ENCODE measurements around the gene CNTN2. TPM values are rescaled to one million over a fixed set of nuclear protein-coding genes. Genes with fewer than 3 reads are reported as not detected.

Gene CNTN2
- polyA plus RNA-seq, 1 donor from 2014 or later: 3.2 TPM

- no peaks in the 10 kb centered on the region for H3K9me3 ChIP-seq (ENCODE audit: low read length)
- H3K9me2 ChIP-seq (ENCODE audit: insufficient read depth, low read length): no peaks in the 10 kb centered on the region
- no peaks in the 10 kb centered on the region for H3F3A ChIP-seq (ENCODE audit: insufficient read depth, low read length, poor library complexity, severe bottlenecking)
- peak overlapping the region; percentile 19 for H3K4me2 ChIP-seq (ENCODE audit: low read length)
- no peaks in the 10 kb centered on the region for H3K36me3 ChIP-seq (ENCODE audit: insufficient read depth, low read length)
- no peaks in the 10 kb centered on the region for H3K79me2 ChIP-seq (replicated peaks; ENCODE audit: insufficient read depth, low read length)
- no peak for TF ChIP-seq TAF1 (IDR thresholded peaks at IDR 0.05; ENCODE audit: low read depth)
- no peak overlapping the region for H2AFZ ChIP-seq (ENCODE audit: low read depth, low read length)
- peaks cover 10% of the 10 kb centered on the region for H3K27me3 ChIP-seq (ENCODE audit: insufficient read depth, low read depth, low read length)
- no peaks in the 10 kb centered on the region for H4K20me1 ChIP-seq (ENCODE audit: insufficient read depth)
- H3K9ac ChIP-seq (ENCODE audit: low read length): peak overlapping the region; percentile 53
- H3K4me3 ChIP-seq (ENCODE audit: low read length): peak overlapping the region; percentile 61
- H3K27ac ChIP-seq (ENCODE audit: low read length): no peak overlapping the region
These were observed 854 bp downstream of the CNTN2 start for GRCh38 chr1:205043866-205044265.

- no peak overlapping the region for H3K9ac ChIP-seq (ENCODE audit: low read length)
- peaks cover 10% of the 10 kb centered on the region for H3K27me3 ChIP-seq (ENCODE audit: insufficient read depth, low read depth, low read length)
- no peaks in the 10 kb centered on the region for H4K20me1 ChIP-seq (ENCODE audit: insufficient read depth)
- H3K27ac ChIP-seq (ENCODE audit: low read length): no peak overlapping the region
- H2AFZ ChIP-seq (ENCODE audit: low read depth, low read length): no peak overlapping the region
- no peaks in the 10 kb centered on the region for H3K9me2 ChIP-seq (ENCODE audit: insufficient read depth, low read length)
- TF ChIP-seq RAD21 (conservative IDR thresholded peaks at IDR 0.05) (no peak), CTCF (IDR thresholded peaks at IDR 0.05; ENCODE audit: poor library complexity, severe bottlenecking) (no peak), POLR2AphosphoS5 (IDR thresholded peaks at IDR 0.05) (no peak), TAF1 (IDR thresholded peaks at IDR 0.05; ENCODE audit: low read depth) (no peak), EP300 (conservative IDR thresholded peaks at IDR 0.05; ENCODE audit: poor library complexity, severe bottlenecking) (no peak), MXI1 (conservative IDR thresholded peaks at IDR 0.05; ENCODE audit: poor library complexity, severe bottlenecking) (no peak), SMC3 (conservative IDR thresholded peaks at IDR 0.05; ENCODE audit: poor library complexity) (no peak), EZH2 (IDR thresholded peaks at IDR 0.05; ENCODE audit: borderline replicate concordance, insufficient read depth, low read length, poor library complexity, severe bottlenecking) (no peak)
- TF ChIP-seq, protein P1, sequence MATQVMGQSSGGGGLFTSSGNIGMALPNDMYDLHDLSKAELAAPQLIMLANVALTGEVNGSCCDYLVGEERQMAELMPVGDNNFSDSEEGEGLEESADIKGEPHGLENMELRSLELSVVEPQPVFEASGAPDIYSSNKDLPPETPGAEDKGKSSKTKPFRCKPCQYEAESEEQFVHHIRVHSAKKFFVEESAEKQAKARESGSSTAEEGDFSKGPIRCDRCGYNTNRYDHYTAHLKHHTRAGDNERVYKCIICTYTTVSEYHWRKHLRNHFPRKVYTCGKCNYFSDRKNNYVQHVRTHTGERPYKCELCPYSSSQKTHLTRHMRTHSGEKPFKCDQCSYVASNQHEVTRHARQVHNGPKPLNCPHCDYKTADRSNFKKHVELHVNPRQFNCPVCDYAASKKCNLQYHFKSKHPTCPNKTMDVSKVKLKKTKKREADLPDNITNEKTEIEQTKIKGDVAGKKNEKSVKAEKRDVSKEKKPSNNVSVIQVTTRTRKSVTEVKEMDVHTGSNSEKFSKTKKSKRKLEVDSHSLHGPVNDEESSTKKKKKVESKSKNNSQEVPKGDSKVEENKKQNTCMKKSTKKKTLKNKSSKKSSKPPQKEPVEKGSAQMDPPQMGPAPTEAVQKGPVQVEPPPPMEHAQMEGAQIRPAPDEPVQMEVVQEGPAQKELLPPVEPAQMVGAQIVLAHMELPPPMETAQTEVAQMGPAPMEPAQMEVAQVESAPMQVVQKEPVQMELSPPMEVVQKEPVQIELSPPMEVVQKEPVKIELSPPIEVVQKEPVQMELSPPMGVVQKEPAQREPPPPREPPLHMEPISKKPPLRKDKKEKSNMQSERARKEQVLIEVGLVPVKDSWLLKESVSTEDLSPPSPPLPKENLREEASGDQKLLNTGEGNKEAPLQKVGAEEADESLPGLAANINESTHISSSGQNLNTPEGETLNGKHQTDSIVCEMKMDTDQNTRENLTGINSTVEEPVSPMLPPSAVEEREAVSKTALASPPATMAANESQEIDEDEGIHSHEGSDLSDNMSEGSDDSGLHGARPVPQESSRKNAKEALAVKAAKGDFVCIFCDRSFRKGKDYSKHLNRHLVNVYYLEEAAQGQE (IDR thresholded peaks at IDR 0.05; ENCODE audit: borderline replicate concordance): no peak
- no peaks in the 10 kb centered on the region for H3K36me3 ChIP-seq (ENCODE audit: insufficient read depth, low read length)
- H3K4me2 ChIP-seq (ENCODE audit: low read length): no peak overlapping the region
- H3F3A ChIP-seq (ENCODE audit: insufficient read depth, low read length, poor library complexity, severe bottlenecking): no peaks in the 10 kb centered on the region
- no peaks in the 10 kb centered on the region for H3K9me3 ChIP-seq (ENCODE audit: low read length)
- H3K4me3 ChIP-seq (ENCODE audit: low read length): no peak overlapping the region
- no peaks in the 10 kb centered on the region for H3K79me2 ChIP-seq (replicated peaks; ENCODE audit: insufficient read depth, low read length)
These were observed 1.7 kb downstream of the CNTN2 start for GRCh38 chr1:205044741-205045140.

DNA sequence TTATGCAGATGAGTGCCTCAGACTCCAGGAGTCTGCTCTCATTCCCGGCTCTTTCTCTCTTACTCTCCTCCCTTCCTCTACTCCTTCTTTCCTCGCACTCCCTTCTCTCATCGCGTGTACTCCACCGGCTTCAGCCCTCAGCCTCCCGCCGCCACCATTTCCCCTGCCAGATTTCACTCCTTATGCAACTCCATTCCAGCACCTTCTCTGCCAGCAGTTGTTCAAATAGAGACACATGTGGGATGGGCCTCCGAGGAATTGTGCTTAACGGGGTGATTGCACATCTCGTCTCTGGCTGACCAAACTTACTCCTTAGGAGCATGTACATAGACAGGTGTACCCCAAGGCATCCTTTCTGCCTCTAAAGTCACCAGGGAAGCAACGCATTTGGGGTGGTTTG lies 2.1 kb downstream of the CNTN2 start:
- Histone ChIP-seq H3K4me3 (ENCODE audit: low read length) (no peak overlapping the region), H3K27ac (ENCODE audit: low read length) (no peak overlapping the region)

More for the DNA sequence above, 2.1 kb downstream of the CNTN2 start:
- TF ChIP-seq MXI1 (conservative IDR thresholded peaks at IDR 0.05; ENCODE audit: poor library complexity, severe bottlenecking) (no peak), EZH2 (IDR thresholded peaks at IDR 0.05; ENCODE audit: borderline replicate concordance, insufficient read depth, low read length, poor library complexity, severe bottlenecking) (no peak), SMC3 (conservative IDR thresholded peaks at IDR 0.05; ENCODE audit: poor library complexity) (no peak), EP300 (conservative IDR thresholded peaks at IDR 0.05; ENCODE audit: poor library complexity, severe bottlenecking) (no peak), TAF1 (IDR thresholded peaks at IDR 0.05; ENCODE audit: low read depth) (no peak), RAD21 (conservative IDR thresholded peaks at IDR 0.05) (no peak), CTCF (IDR thresholded peaks at IDR 0.05; ENCODE audit: poor library complexity, severe bottlenecking) (no peak)
- TF ChIP-seq, protein P1 (IDR thresholded peaks at IDR 0.05; ENCODE audit: borderline replicate concordance): no peak
- Histone ChIP-seq H3K27me3 (ENCODE audit: insufficient read depth, low read depth, low read length) (peaks cover 10% of the 10 kb centered on the region), H4K20me1 (ENCODE audit: insufficient read depth) (no peaks in the 10 kb centered on the region), H3K4me2 (ENCODE audit: low read length) (no peak overlapping the region), H3K9me2 (ENCODE audit: insufficient read depth, low read length) (no peaks in the 10 kb centered on the region), H3K79me2 (replicated peaks; ENCODE audit: insufficient read depth, low read length) (no peaks in the 10 kb centered on the region), H2AFZ (ENCODE audit: low read depth, low read length) (no peak overlapping the region), H3K9me3 (ENCODE audit: low read length) (no peaks in the 10 kb centered on the region), H3F3A (ENCODE audit: insufficient read depth, low read length, poor library complexity, severe bottlenecking) (no peaks in the 10 kb centered on the region), H3K9ac (ENCODE audit: low read length) (no peak overlapping the region), H3K36me3 (ENCODE audit: insufficient read depth, low read length) (no peaks in the 10 kb centered on the region)

All from neural cell (in vitro differentiated cells).